Activated T-helper 2 cell treated with anti-CD3 and anti-CD28 coated beads, Interferon-gamma antibody, Interleukin-2, Interleukin-4, amounts not matched to agents 10 μg/mL and 5 μg/mL and 100 μg/mL, durations not matched to agents 14 hours and 24 hours and 36 hours (primary cell): ENCODE measurements around the gene FGD3. TPM values are rescaled to one million over a fixed set of nuclear protein-coding genes. Genes with fewer than 3 reads are reported as not detected.

ENCODE experiments used
- DNase-seq: peaks from one replicate; pipeline ENCODE4 v3.0.0; 2021; ENCODE audit warnings: low spot score
- H3K27ac Mint-ChIP-seq: one replicate; pipeline ENCODE4 v1.8.0; 2021; ENCODE audit warnings: mixed read lengths
- H3K27me3 Mint-ChIP-seq: one replicate; pipeline ENCODE4 v1.8.0; 2021; ENCODE audit warnings: low read depth, mixed read lengths
- H3K36me3 Mint-ChIP-seq: one replicate; pipeline ENCODE4 v1.8.0; 2021; ENCODE audit warnings: low read depth, mixed read lengths
- H3K4me1 Mint-ChIP-seq: one replicate; pipeline ENCODE4 v1.8.0; 2021; ENCODE audit warnings: low read depth, mixed read lengths
- H3K4me3 Mint-ChIP-seq: one replicate; pipeline ENCODE4 v1.8.0; 2021; ENCODE audit warnings: low read depth, mild to moderate bottlenecking, moderate library complexity, mixed read lengths
- H3K9me3 Mint-ChIP-seq: one replicate; pipeline ENCODE4 v1.8.0; 2021; ENCODE audit warnings: mixed read lengths
- intact Hi-C: fragments of 100-400 bp; cut with micrococcal nuclease; formaldehyde crosslinking; loops from one replicate; pipeline ENCODE4 v1.15.1; 2023
- total RNA-seq: library from RNA; stranded (reverse); gene quantifications from 2 replicates; pipeline ENCODE4 v1.2.3, GENCODE V29; 2022

FGD3 gene
- total RNA-seq, 1 donor from 2014 or later: 42.9 TPM

DNA sequence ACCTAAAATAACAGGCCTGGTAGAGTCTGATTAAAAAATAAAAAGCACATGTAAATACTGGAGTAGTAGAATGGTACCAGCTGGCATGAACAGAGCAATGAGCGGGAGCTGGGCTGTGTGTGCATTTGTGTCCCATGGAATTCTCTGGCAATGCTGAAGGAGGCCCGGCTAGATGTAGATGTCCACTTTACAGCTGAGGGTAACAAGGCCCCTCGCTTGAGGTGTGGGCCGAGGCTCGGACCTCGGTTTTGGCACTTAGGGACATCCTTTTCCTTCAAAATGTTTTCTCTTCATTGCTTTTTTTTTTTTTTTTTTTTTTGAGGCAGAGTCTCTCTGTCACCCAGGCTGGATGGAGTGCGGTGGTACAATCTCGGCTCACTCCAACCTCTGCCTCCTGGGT lies 1.5 kb upstream of the FGD3 start:
- Mint-ChIP-seq H3K27ac (no peak overlapping the region), H3K4me1 (peaks cover 10% of the 10 kb centered on the region), H3K9me3 (no peaks in the 10 kb centered on the region), H3K4me3 (no peak overlapping the region), H3K27me3 (peaks cover 29% of the 10 kb centered on the region), H3K36me3 (no peaks in the 10 kb centered on the region)
- intact Hi-C loops: no loop called here
- no peak for DNase-seq

GRCh38 chr9:92948038-92948534 lies 763 bp downstream of the FGD3 start:
- H3K36me3 Mint-ChIP-seq: no peaks in the 10 kb centered on the region

DNA sequence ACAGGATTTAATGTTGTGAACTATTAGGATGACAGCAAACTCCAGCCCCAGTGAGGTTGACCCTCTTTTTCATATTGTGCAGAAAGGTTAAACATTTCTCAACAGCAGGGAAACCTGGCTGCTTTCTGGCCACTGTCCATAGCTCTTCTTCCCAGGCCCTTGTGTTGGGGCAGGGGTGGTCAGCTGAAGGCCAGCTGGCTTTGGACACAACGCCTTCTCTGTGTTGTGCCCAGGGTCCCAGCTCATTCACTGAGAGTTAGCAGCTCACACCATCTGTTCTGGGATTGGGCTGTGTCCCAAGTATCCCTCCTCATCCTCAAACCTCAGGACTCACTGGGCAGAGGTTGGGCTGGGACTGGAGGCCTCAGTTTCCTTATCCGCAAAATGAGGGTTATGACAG lies 1.3 kb downstream of the FGD3 start:
- no peaks in the 10 kb centered on the region for H3K36me3 Mint-ChIP-seq
- no peaks in the 10 kb centered on the region for H3K9me3 Mint-ChIP-seq
- peaks cover 29% of the 10 kb centered on the region for H3K27me3 Mint-ChIP-seq
- intact Hi-C loops: no loop called here
- H3K27ac Mint-ChIP-seq: no peak overlapping the region
- H3K4me3 Mint-ChIP-seq: no peak overlapping the region
- no peak for DNase-seq
- H3K4me1 Mint-ChIP-seq: peaks cover 19% of the 10 kb centered on the region

More at GRCh38 chr9:92948038-92948534, 763 bp downstream of the FGD3 start:
- intact Hi-C loops: no loop called here
- Mint-ChIP-seq H3K4me3 (peak overlapping the region; percentile 74), H3K27me3 (peaks cover 29% of the 10 kb centered on the region), H3K9me3 (no peaks in the 10 kb centered on the region), H3K4me1 (peaks cover 15% of the 10 kb centered on the region), H3K27ac (no peak overlapping the region)
- DNase-seq: no peak

GRCh38 chr9:92949266-92949982 lies 2.1 kb downstream of the FGD3 start:
- peaks cover 26% of the 10 kb centered on the region for H3K4me1 Mint-ChIP-seq
- no peaks in the 10 kb centered on the region for H3K36me3 Mint-ChIP-seq
- DNase-seq: no peak
- no peak overlapping the region for H3K27ac Mint-ChIP-seq
- peaks cover 29% of the 10 kb centered on the region for H3K27me3 Mint-ChIP-seq
- H3K4me3 Mint-ChIP-seq: no peak overlapping the region
- H3K9me3 Mint-ChIP-seq: no peaks in the 10 kb centered on the region
- intact Hi-C loops: no loop called here

- no peak overlapping the region for H3K4me3 Mint-ChIP-seq
- H3K4me1 Mint-ChIP-seq: peaks cover 32% of the 10 kb centered on the region
- peaks cover 24% of the 10 kb centered on the region for H3K27me3 Mint-ChIP-seq
- H3K27ac Mint-ChIP-seq: no peak overlapping the region
- intact Hi-C loops: no loop called here
- H3K36me3 Mint-ChIP-seq: no peaks in the 10 kb centered on the region
- no peak for DNase-seq
- no peaks in the 10 kb centered on the region for H3K9me3 Mint-ChIP-seq
These were observed 3.1 kb downstream of the FGD3 start for GRCh38 chr9:92950359-92950955.

DNA sequence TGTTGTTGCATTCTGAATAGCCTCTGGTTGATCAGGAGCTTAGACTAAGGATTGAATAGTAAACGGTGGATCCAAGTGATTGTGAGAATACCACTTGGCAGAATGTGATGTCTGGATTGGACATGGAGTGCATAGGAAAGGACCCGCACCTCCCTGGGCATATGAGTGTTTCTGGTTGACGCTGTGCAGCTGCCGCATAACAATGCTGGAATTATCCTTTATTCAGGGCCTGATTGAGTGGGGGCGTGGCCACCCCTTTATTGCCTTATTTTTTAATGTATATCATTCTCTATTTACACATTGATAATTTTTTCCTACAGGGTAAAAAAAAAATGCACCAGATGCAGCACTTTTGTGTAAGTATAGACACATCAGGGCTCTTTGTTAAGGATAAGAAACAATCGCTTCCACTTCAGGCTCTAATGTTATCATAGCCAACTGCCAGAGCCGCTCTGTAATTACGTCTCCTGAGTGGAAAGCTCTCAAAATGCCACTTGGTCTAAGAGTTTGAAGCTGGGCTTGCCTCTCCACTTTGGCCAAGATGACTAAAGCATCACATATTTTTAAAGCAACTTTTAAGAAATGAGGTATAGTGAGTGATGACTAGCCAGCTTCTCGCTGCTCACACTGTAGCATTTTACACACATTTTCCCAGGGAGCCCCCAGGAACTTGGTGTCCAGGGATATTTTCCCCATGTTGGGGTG lies 5.7 kb downstream of the FGD3 start:
- Mint-ChIP-seq H3K27ac (peak overlapping the region; percentile 14), H3K36me3 (no peaks in the 10 kb centered on the region), H3K4me1 (peaks cover 32% of the 10 kb centered on the region), H3K27me3 (peaks cover 12% of the 10 kb centered on the region), H3K4me3 (no peak overlapping the region), H3K9me3 (no peaks in the 10 kb centered on the region)
- DNase-seq: no peak
- intact Hi-C loops: no loop called here

DNA sequence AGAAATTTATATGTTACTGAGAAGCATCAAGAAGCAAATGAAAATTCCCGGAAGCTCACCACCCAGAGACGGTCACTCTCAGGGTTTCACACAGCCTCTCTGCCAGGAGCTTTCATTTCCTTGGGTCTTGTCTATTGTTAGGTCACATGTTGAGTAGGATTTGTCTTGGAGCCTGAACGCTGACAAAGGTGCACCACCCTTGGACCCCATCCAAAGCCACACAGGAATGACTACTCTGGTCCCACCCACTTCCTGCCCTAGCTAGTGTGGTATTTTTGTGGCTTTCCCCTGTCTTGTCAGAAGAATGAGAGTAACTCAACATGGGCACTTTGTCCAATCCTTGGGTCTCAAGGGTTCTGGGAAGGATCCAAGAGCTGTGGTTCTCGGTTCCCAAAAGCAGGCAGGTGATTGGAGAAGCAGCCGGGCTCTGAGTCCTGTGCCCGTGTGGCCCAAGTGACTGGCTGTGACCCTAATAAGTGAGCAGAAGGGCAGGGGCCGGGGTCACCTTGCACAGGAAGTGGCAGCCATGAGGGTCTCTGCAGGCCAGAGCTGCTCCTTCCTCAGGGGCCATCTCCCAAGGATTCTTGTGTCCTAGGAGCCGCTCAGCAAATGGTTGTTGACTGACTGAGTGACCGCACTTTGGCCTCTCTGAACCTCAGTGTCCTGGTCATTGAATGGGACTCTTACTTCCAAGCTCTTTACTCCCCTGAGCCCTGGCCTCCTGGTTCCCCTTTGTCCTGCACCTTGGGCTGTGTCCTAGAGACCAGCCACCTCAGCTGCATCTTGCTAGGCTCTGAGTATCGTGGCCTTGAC lies 6.9 kb downstream of the FGD3 start:
- Mint-ChIP-seq H3K9me3 (no peaks in the 10 kb centered on the region), H3K27me3 (peaks cover 3% of the 10 kb centered on the region), H3K27ac (peak overlapping the region; percentile 85), H3K36me3 (no peaks in the 10 kb centered on the region), H3K4me3 (peak overlapping the region; percentile 26), H3K4me1 (peaks cover 34% of the 10 kb centered on the region)
- peak; percentile 71 for DNase-seq
- intact Hi-C loops: loop anchor here (1.0 kb wide), 1 partner anchor 10 kb away; no protein-coding TSS in a partner anchor

GRCh38 chr9:92954886-92955285 lies 7.6 kb downstream of the FGD3 start:
- peak overlapping the region; percentile 85 for H3K27ac Mint-ChIP-seq
- no peaks in the 10 kb centered on the region for H3K36me3 Mint-ChIP-seq
- intact Hi-C loops: loop anchor here (1.0 kb wide), 1 partner anchor 9 kb away; no protein-coding TSS in a partner anchor
- H3K27me3 Mint-ChIP-seq: no peaks in the 10 kb centered on the region
- DNase-seq: no peak
- H3K4me1 Mint-ChIP-seq: peaks cover 34% of the 10 kb centered on the region
- H3K4me3 Mint-ChIP-seq: no peak overlapping the region
- H3K9me3 Mint-ChIP-seq: no peaks in the 10 kb centered on the region

DNA sequence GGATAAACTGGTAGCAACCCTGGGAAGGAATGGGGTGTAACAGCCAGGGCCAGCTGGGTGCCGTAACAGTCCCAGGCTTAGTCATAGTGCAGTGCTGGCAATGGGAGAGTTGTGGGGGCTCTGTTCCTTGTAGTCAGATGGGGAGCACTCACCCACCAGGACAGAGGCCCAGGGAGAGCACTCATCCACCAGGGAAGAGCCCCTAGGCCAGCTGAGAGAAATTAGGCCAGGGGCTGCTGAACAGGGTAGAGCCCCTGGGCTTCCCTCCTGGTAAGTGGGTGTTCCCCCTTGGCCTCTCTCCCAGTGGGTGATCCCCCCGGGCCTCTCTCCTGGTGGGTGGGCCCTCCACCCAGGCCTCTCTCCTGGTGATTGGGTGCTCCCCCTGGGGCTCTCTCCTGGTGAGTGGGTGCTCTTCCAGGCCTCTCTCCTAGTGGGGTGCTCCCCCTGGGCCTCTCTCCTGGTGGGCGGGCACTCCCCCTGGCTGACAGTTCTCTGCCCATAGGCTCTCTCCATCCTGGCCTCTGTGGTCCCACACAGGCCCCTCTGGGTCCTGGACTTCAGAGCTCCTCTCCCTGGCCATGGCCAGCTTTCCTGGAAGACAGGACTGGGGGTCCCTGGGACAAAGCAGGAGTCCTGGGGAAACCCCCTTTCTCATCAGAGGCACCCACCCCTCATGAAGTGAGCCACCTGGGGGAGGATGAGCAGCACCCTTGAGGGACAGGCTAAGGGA lies 13.4 kb downstream of the FGD3 start:
- H3K4me3 Mint-ChIP-seq: no peak overlapping the region
- no peak for DNase-seq
- no peaks in the 10 kb centered on the region for H3K27me3 Mint-ChIP-seq
- intact Hi-C loops: loop anchor here (5.0 to 10.0 kb wide), 5 partner anchors 83 to 1204 kb away; partner anchors contain the start of gene ZNF484
- no peak overlapping the region for H3K27ac Mint-ChIP-seq
- H3K36me3 Mint-ChIP-seq: peaks cover 22% of the 10 kb centered on the region
- H3K9me3 Mint-ChIP-seq: peaks cover 12% of the 10 kb centered on the region
- peaks cover 37% of the 10 kb centered on the region for H3K4me1 Mint-ChIP-seq

DNA sequence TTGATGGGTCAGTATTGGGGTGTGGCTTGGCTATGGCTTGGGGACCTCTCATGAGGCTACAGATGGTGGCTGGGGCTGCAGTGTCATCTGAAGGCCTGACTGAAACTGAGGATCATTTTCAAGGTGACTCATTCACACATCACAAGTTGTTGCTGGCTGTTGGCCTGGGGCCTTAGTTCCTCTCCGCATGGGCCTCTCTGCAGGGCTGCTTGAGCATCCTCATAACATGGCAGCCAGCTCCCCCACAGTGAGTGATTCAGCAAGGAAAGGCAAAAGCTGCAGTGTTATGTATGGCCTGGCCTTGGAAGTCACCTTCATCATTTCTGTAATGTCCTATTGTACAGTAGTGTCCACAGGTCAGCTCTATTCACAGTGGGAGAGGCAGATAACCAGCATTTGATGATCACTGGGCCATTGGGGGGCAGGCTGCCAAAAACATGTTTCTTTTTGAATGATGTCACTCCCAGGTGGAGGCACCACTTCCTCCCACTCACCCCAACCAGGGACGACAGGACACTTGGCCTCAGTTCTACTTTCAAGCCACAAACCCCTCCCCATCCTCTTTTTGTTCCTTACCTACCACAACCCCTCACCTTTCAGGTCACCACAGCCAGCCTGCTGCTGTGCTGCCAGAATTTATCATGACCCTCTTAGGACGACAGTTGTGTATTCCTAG lies 14.4 kb downstream of the FGD3 start:
- no peak overlapping the region for H3K4me3 Mint-ChIP-seq
- peaks cover 12% of the 10 kb centered on the region for H3K9me3 Mint-ChIP-seq
- DNase-seq: no peak
- peaks cover 38% of the 10 kb centered on the region for H3K4me1 Mint-ChIP-seq
- intact Hi-C loops: loop anchor here (5.0 to 10.0 kb wide), 5 partner anchors 84 to 1203 kb away; partner anchors contain the start of gene ZNF484
- no peaks in the 10 kb centered on the region for H3K27me3 Mint-ChIP-seq
- peak overlapping the region; percentile 79 for H3K27ac Mint-ChIP-seq
- peaks cover 25% of the 10 kb centered on the region for H3K36me3 Mint-ChIP-seq

GRCh38 chr9:92962303-92962649 lies 15.0 kb downstream of the FGD3 start:
- intact Hi-C loops: loop anchor here (5.0 to 10.0 kb wide), 5 partner anchors 85 to 1203 kb away; partner anchors contain the start of gene ZNF484
- Mint-ChIP-seq H3K27ac (peak overlapping the region; percentile 79), H3K4me3 (no peak overlapping the region), H3K36me3 (peaks cover 30% of the 10 kb centered on the region), H3K9me3 (peaks cover 12% of the 10 kb centered on the region), H3K27me3 (no peaks in the 10 kb centered on the region), H3K4me1 (peaks cover 36% of the 10 kb centered on the region)
- DNase-seq: no peak
